DMS114 treated with DMSO at 0.1 percent for 48 hours (cell line): ENCODE data around the gene UHRF1.
"Not testable (repeated sequence)": the region's sequence is repeated elsewhere in the genome, so short reads cannot be mapped to it uniquely, and the experiment has no call there.

ENCODE experiments used
- DNase-seq: peaks from one replicate; lab custom pipeline; 2025; ENCODE audit not compliant: unreplicated experiment; lab: John Stamatoyannopoulos, UW

Gene UHRF1

DNA sequence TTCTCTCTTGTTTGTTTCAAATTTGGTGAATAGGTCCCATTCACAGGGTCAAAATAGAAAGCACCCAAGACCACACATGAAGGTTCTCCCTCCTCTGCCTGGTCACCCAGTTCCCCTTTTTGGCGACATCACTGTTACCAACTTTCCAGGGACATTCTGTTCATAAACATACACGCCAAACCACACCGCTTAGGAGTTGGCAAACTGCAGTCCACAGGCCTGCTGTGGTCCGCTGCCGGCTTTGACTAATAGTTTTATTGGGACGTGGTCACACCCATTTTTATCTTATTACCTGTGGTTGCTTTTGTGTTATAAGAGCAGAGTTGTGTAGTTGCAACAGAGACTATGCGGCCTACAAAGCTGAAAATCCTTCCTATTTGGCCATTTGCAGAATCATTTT lies 24.2 kb downstream of the UHRF1 start:
- no peak for DNase-seq

DNA sequence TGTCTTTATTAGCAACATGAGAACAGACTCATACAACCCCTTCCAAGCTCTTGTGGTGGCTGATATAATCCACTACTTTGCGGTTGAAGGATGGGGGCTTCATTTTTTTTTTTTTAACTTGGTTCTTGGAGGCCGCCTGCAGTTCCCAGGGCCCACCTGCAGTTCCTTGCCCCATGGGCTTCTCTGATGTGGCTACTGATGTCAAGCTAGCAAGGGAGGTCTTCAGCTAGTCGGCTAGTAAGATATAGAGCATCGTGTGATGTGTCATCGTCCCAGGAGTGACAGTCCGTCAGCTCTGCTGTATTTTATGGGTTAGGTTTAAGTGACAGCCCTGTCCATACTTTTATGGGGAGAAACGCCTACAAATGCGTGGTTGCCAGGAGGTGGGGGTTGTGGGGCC lies 26.1 kb downstream of the UHRF1 start:
- DNase-seq, result no peak

DNA sequence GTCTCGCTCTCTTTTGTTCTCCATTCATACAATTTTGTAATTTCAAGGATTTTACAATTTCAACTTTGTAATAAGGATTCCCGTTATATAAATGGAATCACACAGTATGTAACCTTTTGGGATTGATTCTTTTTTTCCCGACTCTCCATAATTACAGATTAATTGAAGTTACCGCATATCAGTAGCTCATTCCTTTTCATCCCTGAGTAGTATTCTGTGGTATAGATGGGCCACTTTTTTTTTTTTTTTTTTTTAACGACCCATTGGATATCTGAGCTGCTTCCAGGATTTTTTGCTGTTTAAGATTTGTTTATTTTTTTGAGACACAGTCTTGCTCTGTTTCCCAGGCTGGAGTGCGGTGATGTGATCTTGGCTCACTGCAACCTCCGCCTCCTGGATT lies 27.8 kb downstream of the UHRF1 start:
- DNase-seq, result no peak

DNA sequence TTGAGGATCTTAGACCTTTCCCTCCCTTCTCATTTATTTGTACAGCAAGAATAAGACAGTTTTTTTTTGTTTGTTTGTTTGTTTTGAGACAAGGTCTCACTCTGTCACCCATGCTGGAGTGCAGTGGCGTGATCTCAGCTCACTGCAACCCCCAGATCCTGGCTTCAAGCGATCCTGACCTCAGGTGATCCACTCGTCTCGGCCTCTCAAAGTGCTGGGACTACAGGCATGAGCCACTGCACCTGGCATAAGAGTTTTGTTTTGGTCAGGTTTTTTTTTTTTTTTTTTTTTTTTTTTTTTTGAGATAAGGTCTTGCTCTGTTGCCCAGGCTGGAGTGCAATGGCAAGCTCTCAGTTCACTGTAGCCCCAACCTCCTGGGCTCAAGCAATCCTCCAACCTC lies 29.2 kb downstream of the UHRF1 start:
- not testable (repeated sequence) for DNase-seq

DNA sequence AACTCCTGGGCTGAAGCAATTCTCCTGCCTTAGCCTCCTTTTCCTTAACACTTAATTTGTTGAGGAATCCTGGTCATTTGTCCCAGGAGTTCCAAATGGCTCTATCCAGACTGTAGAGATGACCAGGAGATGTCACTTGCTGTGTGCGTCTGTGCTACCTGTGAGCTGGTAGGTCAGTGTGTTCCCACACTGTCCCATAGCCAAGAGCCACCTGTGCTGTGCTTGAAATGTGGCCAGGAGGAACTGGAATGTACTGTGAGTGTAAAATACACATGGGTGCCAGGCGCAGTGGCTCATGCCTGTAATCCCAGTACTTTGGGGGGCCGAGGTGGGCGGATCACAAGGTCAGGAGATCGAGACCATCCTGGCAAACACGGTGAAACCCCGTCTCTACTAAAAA lies 30.2 kb downstream of the UHRF1 start:
- no peak for DNase-seq

DNA sequence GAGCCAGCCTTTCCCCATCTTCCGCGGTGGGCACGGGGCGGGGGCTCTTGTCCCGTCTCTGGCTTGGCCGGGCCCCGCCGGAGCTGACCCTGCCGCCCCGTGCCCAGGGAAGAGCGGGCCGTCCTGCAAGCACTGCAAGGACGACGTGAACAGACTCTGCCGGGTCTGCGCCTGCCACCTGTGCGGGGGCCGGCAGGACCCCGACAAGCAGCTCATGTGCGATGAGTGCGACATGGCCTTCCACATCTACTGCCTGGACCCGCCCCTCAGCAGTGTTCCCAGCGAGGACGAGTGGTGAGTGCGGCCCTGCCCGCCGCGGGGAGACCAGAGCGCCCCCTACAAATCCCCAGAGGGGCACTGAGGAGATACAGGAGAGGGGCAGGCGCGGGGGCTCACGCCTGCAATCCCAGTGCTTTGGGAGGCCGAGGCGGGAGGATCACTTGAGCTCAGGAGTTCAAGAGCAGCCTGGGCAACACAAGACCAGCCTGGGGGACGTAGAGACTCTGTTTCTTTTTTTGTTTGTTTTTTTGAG lies 32.4 kb downstream of the UHRF1 start:
- DNase-seq, result not testable (repeated sequence)

DNA sequence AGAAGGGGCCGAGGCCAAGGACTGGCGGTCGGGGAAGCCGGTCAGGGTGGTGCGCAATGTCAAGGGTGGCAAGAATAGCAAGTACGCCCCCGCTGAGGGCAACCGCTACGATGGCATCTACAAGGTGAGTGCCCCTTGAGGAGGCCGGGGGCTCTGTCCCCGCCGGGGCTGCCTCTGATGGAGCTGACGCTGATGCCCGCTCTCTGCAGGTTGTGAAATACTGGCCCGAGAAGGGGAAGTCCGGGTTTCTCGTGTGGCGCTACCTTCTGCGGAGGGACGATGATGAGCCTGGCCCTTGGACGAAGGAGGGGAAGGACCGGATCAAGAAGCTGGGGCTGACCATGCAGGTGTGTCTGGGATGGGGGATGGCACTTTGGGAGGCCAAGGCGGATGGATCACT lies 41.3 kb downstream of the UHRF1 start:
- DNase-seq, result not testable (repeated sequence)

DNA sequence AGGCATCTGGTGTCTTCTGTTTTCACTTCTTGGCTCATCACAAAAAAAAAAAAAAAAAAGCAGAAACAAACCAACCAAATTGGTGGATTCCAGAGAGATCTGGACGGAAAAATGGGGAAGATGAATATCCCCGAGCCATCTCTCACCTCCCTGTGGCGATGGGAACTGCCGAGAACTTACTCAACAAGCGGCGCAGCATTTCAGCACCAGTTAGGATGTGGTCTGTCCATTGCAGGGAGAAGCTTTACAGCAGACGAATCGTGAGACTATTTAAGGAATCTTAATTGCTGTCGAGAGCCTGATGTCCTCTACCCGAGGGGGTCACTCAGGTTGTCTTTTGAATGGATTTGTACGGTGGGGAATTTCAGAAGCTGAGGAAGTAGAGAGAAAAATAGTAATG lies 42.4 kb downstream of the UHRF1 start:
- DNase-seq, result no peak

DNA sequence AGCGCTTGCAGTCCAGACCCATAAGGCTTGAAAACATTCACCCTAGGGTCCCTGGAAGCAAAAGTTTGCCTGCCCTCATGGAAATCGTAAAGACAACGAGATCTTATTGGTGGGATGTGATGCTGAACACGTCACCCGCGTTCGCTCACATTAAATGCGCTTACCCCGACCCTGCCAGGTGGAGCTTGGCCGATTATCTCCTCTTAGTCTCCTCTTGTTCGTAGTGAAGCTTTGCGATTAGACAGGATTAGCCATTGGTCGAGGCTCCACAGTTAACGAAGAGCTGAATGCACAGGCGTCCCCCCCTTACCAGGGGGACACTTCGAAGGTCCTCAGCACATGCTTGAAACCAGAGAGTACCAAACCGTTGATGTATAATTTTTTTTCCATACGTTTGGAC lies 43.6 kb downstream of the UHRF1 start:
- no peak for DNase-seq

DNA sequence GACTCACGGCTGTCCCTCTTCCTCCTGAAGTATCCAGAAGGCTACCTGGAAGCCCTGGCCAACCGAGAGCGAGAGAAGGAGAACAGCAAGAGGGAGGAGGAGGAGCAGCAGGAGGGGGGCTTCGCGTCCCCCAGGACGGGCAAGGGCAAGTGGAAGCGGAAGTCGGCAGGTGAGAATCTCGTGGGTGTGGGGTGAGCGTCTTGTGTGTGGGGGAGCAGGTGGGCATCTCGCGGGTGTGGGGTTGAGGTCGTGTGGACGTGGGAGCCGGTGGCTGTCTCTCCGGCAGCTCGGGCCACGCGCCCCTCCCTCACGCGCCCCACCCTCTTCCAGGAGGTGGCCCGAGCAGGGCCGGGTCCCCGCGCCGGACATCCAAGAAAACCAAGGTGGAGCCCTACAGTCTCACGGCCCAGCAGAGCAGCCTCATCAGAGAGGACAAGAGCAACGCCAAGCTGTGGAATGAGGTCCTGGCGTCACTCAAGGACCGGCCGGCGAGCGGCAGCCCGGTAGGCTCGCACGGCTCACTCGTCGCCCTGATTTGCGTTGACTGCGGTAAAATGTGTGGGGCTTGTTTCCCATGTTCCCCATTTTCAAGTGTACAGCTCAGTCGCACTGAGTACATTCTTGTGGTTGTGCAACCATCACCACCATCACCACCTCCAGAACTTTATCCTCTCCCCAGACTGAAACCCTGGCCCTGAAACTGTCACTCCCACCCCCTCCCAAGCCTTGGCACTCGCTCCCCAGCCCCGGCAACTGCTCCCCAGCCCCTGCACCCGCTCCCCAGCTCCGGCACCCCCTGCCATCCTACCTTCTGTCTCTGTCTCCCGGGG lies 45.2 kb downstream of the UHRF1 start:
- DNase-seq, result not testable (repeated sequence)

DNA sequence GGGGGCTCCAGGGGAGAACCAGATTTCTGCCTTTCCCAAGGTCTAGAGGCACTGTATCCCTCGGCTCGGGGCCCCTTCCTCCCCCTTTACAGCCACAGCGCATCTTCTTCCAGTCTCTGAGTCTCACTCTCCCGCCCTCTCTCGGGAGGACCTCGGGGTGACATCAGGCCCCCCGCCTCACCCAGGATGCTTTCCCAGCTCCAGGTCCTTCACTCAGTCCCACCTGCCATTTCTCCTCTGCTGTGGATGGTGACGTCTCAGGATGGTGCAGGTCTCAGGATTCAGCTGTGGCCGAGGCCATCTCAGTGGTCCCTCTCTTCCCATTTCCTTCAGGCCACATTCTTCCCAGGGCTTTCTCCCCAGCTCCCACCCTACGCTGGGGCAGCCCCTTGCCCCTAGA lies 46.0 kb downstream of the UHRF1 start:
- no peak for DNase-seq

DNA sequence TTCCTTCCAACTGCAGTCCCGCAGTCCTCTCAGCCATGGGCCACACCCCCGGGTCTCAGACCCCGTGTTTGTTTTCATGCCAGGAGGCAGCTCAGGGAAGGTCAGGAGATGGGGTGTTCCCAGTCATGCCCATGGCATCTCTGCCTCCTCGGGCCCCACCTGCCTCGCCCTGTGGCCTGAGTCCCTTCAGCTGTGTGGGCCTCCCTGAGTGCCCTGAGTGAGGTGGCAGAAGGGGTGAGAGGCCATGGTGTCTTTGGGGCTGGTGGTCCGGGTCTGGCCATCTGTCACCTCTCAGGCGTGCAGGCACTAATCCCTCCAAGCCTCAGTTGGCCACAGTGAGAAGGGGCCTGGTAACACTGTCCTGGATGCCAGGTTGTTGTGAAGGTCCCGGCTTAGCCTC lies 48.7 kb downstream of the UHRF1 start:
- DNase-seq, result no peak

DNA sequence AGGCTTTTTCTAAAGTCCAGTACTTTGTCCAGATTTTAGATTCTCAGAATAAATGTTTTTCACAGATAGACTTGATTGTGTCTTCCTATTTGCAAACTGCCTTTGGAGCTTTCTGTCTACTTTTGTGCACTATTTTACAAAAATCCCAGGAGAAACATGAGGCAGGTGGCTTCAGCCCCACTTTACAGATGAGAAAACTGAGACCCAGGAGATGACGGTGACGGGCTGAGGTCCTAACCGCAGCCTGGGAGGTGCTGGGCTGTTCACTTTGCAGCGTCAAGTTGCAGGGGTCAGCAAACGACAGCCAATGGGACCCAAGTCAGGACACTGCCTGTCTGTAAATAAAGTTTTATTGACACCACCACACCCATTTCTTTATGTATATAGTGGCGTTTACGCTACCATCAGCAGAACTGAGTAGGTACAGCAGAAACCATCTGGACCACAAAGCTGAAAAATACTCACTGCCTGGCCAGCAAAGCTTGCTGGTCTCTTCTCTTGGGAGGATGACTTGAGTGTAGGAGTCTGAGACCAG lies 52.9 kb downstream of the UHRF1 start:
- no peak for DNase-seq

DNA sequence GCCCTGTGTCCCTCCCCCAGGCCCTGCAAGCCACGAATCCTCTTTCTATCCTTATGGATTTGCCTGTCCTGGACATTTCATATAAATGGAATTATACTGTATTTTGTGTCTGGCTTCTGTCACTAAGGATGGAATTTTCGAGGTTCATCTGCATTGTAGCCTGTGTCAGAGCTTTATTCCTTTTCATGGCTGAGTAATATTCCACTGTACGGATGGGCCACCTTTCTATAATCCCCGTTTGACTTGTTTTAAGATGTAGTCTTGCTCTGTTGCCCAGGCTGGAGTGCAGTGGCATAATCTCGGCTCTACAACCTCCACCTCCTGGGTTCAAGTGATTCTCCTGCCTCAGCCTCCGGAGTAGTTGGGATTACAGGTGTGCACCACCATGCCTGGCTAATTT lies 55.8 kb downstream of the UHRF1 start:
- no peak for DNase-seq

DNA sequence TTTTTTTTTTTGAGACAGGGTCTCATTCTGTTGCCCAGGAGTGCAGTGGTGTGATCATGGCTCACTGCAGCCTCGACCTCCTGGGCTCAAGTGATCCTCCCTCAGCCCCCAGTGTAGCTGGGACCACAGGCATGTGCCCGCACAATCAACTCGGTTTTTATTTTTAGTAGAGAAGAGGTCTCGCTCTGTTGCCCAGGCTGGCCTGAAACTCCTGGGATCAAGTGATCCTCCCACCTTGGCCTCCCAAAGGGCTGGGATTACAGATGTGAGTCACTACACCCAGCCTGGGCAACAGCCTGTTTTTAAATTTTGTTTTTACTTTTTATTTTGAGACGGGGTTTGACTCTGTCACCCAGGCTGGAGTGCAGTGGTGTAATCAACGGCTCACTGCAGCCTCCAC lies 57.3 kb downstream of the UHRF1 start:
- no peak for DNase-seq

DNA sequence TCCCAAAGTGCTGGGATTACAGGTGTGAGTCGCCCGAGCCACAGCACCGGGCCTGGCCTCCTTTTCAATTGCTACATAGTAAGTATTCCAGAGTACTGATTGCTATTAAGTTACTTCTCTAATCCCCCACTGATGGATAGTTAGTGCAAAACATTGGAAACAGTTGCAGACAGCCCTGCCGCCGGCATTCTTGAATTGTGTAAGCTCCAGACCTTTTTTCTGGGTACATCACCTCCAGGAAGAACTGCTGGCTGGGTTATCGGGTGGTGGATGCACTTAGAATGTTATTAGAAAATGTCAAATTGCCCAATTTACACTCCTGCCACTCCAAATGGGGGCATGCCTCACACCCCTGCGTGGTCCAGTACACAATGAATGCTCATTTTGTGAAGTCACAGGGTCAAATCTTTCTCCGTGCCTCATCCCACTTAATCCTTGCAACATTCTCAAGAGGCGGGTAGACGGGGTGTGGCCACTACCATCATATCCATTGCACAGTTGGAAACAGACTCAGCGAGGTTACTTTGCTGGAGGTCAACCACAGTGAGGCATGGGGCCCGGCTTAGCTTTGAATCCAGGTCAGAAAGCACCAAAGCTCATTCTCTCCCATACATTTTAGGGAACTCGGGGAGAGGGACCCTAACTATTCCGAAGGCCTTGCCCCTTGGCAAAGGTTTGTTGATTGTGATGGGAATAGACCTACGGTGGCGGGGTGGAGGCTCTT lies 58.6 kb downstream of the UHRF1 start:
- DNase-seq, result no peak

DNA sequence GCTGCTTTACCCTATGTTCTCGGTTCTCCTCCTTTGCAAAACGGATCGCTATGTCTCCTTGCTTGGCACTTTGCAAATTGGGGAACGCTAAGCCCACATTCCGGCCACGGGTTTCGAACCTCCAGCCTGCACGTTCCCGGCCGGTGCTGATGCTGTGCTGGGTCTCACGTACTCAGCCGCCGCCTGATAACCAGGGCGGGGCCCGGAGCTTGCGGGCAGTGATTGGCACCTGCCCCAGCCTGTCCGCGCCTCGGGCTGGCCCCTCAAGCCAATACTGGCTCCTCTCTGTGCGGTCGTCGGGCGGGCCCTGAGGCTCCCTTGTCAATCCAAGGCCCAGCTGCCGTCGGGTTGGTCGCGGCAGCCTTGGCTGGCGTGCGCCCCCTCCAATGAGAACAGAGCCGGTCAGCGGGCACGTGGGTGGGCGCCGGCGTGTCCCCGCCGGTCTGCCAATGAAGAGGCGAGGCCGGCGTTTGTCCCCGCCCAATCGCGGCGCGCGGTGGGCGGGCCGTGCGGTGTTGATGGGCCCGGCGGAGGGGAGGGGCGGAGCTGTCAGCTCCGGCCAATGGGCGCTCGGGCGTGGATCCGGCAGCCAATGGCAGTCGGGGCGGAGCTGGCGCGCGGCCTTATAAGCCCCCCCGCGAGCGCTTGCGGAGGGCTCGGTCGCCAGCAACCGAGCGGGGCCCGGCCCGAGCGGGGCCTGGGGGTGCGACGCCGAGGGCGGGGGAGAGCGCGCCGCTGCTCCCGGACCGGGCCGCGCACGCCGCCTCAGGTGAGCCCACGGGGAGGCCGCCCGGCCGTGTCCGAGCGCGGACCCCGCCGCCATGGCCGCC lies 59.4 kb downstream of the UHRF1 start, which contains the start of gene KDM4B:
Gene KDM4B, plus strand, starts transcription at position 652 of the 830 bp plus-strand sequence. CDS start 63,778 bp downstream, outside the sequence.
- DNase-seq, result peak; percentile 91

DNA sequence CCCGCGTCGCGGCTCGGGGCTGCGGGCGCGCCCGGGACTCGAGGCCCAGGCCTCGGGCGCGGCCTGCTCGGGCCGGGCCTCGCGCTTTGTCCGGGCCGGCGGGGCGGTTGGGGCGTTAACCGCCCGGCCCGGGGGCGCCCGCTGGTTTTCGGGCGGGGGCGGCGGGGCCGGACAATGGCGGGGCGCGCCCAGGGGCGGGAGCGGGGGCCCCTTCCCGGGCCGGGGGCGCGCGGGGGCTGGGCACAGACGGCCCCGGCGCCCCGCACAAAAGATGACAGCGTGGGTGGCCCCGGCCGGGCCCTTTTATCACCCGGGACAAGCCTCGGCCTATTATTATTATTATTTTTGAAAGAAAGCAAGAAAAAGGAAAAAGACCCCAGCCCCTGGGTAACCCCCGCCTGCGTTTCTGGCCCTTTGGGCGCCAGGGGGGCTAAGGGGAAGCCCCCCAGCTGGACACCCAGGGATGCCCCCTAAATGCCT lies 60.0 kb downstream of the UHRF1 start:
- no peak for DNase-seq

DNA sequence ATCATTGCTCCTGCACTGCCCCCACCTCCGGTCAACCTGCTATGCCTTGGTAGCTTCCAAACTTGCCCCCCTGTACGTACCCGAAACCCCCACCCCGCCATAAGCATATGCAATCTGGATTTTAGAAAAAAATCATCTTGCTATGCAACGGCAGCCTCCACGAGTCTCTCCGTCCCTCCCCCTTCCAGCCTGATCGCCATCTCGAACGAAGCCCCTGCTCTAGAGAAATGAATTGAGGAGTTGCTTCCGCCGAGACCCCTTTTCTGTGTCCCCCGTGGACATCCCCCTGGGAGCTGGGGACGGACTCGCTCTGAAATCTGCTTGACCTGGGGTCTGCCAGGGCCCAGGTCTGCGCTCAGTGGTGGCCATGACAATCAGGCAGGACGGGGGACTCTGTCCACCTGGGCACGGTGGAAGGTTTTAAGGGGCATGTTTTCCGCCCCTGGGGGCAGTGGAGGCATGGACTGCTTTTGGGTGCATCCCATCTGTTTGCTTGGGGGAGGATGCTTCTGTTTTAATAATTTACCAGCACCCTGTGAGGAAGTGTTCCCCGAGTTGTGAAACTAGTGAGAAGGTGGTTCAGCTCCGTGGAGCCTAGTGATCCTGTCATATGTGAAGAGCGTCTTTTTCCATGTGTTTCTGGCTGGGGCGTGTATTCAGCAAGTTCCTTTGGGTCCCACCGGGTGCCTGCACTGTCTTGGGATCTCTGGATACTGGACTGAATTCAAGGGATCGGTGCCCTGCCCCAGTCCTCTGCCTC lies 60.7 kb downstream of the UHRF1 start:
- no peak for DNase-seq
